H1 (cell line): ENCODE data around the gene COL4A3. TPM values are rescaled to one million over a fixed set of nuclear protein-coding genes. Genes with fewer than 3 reads are reported as not detected.

Experiments used
- NANOG ChIP-seq: IDR thresholded peaks from 2 replicates; pipeline ENCODE4 v1.6.1; 2011; ENCODE audit warnings: low read length, low read depth, mild to moderate bottlenecking, inconsistent platforms; ENCODE audit not compliant: insufficient read depth, poor library complexity, severe bottlenecking
- polyA plus RNA-seq, 7 experiments: library from polyadenylated mRNA; depleted of rRNA in 3 of 7; stranded (reverse) in 5 of 7; unstranded in 2 of 7; fragments of >200 nt in 5 of 7; fragments of 200-250 nt in 2 of 7; gene quantifications; 1 replicate in 5 of 7; 2 replicates in 1 of 7; 4 replicates in 1 of 7; pipeline versions ENCODE4 v1.2.1 to v1.2.3, GENCODE V29; 2011 to 2013; ENCODE audit warnings: missing spikeins in 2 of 7, mixed read lengths in 2 of 7
- total RNA-seq: library from RNA; stranded (reverse); fragmentation: NEBNext Ultra II Directional; extraction: Animal tissue kit (Norgen Biotek cat#: 25700); gene quantifications from 2 replicates; pipeline ENCODE4 v1.2.1, GENCODE V29; 2021

COL4A3 gene
- total and polyA plus RNA-seq, 2 of the 8 experiments (the other 6 are each of a cell fraction or from before 2014, with no cell fraction given): 0.12 to 0.17 TPM

DNA sequence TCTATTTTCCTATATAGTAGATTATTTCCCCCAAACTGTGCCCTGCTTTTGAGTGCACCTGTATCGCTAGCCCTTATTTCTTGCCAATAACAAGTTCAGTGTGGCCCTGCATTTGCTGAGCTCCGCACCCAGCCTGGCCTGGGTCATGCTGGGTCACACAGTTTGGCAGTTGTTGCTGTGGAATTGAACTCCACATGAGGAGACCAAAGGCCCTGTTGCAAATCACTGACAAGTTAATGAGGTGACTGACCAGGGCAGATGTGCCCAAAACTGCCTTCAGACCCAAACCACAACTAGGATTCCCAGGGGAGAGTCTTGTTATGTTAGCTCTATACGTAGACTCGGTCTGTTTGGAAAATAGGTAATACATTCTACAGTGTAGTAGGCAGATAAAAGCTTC is 31.4 kb upstream of the COL4A3 start (continued):
- no peak for TF ChIP-seq NANOG
